ENCODE results near the gene ZC3H15. TPM values are rescaled to one million over a fixed set of nuclear protein-coding genes. Genes with fewer than 3 reads are reported as not detected.

The ZC3H15 gene
- total RNA-seq, 1 donor from 2014 or later: 37.6 TPM

DNA sequence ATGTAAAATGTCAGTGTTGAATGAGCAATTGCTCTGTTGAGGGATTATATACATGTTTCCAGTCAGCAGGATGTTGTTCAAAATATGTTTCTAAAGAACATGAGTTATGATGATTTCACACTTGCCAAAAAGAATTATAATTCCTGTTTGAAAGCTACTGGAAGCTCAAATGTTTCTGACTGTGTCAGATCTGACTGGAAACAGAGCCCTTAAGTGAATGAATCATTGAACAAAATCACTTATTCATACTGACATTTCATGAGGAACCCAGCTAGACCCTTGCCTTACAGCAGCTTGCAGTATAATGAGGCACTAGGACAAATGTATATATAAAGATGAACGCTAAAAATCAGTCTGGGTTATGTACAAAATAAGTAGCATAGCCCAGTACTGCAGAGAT is 68.4 kb downstream of the ZC3H15 start:
- H3K9me3 ChIP-seq (ENCODE audit: control insufficient read depth in 3 of 3, low read length in 3 of 3): no peaks in the 10 kb centered on the region
- H3K9ac ChIP-seq (ENCODE audit: low read depth in 1 of 3, low read length in 3 of 3): no peak overlapping the region
- no peaks in the 10 kb centered on the region for H3K27me3 ChIP-seq (ENCODE audit: control insufficient read depth in 3 of 3, insufficient read depth in 3 of 3, low read length in 3 of 3)
- H3K4me1 ChIP-seq (ENCODE audit: control insufficient read depth in 3 of 3, insufficient read depth in 3 of 3, low read length in 3 of 3): peaks cover 0 to 6% (median 0%) of the 10 kb centered on the region in 3 donors
- no peak overlapping the region for H3K27ac ChIP-seq (ENCODE audit: low read depth, low read length)
- H3K4me3 ChIP-seq (ENCODE audit: low read length in 3 of 3): no peak overlapping the region
- H3K36me3 ChIP-seq (ENCODE audit: control insufficient read depth in 3 of 3, insufficient read depth in 3 of 3, low read length in 3 of 3): no peaks in the 10 kb centered on the region

- Histone ChIP-seq H3K9me3 (ENCODE audit: control insufficient read depth in 3 of 3, low read length in 3 of 3) (no peaks in the 10 kb centered on the region), H3K27me3 (ENCODE audit: control insufficient read depth in 3 of 3, insufficient read depth in 3 of 3, low read length in 3 of 3) (no peaks in the 10 kb centered on the region), H3K36me3 (ENCODE audit: control insufficient read depth in 3 of 3, insufficient read depth in 3 of 3, low read length in 3 of 3) (no peaks in the 10 kb centered on the region), H3K9ac (ENCODE audit: low read depth in 1 of 3, low read length in 3 of 3) (no peak overlapping the region), H3K4me3 (ENCODE audit: low read length in 3 of 3) (no peak overlapping the region), H3K4me1 (ENCODE audit: control insufficient read depth in 3 of 3, insufficient read depth in 3 of 3, low read length in 3 of 3) (peaks cover 0 to 6% (median 0%) of the 10 kb centered on the region in 3 donors), H3K27ac (ENCODE audit: low read depth, low read length) (no peak overlapping the region)
Measured at GRCh38 chr2:186554850-186555671, 69.0 kb downstream of the ZC3H15 start.

DNA sequence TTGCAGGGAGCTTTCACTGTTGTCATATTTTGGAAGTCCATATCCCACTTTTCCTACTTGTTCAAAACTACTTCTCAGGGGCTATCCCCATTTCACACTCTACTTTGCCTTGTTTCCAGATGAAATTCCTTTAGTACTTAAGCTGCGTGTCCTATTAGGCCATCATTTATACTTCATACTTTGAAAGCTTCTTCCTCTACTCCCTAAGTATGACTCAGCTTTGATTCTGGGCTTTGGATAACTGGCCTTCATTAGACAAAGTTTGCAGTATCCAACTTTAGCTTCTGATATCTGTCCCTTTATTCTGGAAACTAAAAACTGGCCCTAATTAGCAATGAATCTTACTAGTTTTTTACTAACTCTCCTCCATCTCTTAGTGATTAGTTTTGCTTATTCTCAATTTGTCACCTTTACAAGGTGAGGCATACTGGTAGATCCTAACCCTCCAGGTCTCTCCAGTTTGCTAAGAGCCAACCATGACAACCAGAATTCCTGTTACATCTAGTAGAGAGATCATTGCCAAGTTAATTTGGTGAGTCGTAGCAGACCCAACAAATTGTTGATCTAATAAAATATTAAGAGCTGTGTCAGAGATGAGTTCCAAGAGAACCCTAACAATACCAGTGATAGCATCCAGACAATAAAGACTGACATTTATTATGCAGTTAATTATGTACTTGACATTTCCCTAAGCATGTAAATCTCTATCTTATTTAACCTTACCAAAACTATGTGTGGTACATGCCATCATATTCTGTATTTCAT is 72.6 kb downstream of the ZC3H15 start:
- Histone ChIP-seq H3K4me1 (ENCODE audit: control insufficient read depth in 3 of 3, insufficient read depth in 3 of 3, low read length in 3 of 3) (peaks cover 0 to 6% (median 0%) of the 10 kb centered on the region in 3 donors), H3K4me3 (ENCODE audit: low read length in 3 of 3) (no peak overlapping the region), H3K36me3 (ENCODE audit: control insufficient read depth in 3 of 3, insufficient read depth in 3 of 3, low read length in 3 of 3) (no peaks in the 10 kb centered on the region), H3K27me3 (ENCODE audit: control insufficient read depth in 3 of 3, insufficient read depth in 3 of 3, low read length in 3 of 3) (no peaks in the 10 kb centered on the region), H3K27ac (ENCODE audit: low read depth, low read length) (no peak overlapping the region), H3K9me3 (ENCODE audit: control insufficient read depth in 3 of 3, low read length in 3 of 3) (no peaks in the 10 kb centered on the region), H3K9ac (ENCODE audit: low read depth in 1 of 3, low read length in 3 of 3) (no peak overlapping the region)

Other genes starting within 250 kb of the ZC3H15 start
- gene ITGAV, start 103.8 kb downstream of the ZC3H15 start, total RNA-seq: 62.1 TPM
- gene FAM171B, start 207.8 kb downstream of the ZC3H15 start, total RNA-seq: 12.5 TPM